ENCODE results near the gene PXYLP1.

DNA sequence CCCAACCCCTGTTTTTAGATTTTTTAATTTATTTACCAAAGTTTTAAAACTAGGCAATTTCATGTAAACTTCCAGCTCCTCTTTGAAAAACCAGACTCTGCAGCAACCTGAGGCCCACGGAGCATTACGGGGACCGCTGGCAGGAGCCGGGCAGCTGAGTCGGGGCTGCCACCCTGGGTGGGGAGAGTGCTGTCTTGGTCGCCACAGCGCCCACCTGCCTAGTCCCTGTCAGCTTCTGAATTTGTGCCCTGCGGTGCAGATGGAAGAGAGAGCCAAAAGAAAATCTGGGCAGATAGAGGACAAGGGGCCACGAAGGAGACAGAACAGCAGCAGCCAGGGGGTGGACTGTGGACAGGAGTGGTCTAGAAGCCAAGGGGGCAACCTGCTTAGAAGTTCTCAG, 34.6 kb downstream of the PXYLP1 start:
- TF ChIP-seq EP300 (IDR thresholded peaks at IDR 0.05; ENCODE audit: borderline replicate concordance), result no peak
- TF ChIP-seq, protein P1, sequence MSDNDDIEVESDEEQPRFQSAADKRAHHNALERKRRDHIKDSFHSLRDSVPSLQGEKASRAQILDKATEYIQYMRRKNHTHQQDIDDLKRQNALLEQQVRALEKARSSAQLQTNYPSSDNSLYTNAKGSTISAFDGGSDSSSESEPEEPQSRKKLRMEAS (IDR thresholded peaks at IDR 0.05), result no peak
- no peak for TF ChIP-seq CEBPB (IDR thresholded peaks at IDR 0.05)
